CD4-positive, alpha-beta T cell treated with Interleukin-15 for 1 hour (primary cell): ENCODE measurements around the gene CENPO.
"Not testable (repeated sequence)": the region's sequence is repeated elsewhere in the genome, so short reads cannot be mapped to it uniquely, and the experiment has no call there.

Experiments
- DNase-seq: peaks from one replicate; pipeline ENCODE4 v3.0.0-alpha.2; 2020

Gene CENPO

DNA sequence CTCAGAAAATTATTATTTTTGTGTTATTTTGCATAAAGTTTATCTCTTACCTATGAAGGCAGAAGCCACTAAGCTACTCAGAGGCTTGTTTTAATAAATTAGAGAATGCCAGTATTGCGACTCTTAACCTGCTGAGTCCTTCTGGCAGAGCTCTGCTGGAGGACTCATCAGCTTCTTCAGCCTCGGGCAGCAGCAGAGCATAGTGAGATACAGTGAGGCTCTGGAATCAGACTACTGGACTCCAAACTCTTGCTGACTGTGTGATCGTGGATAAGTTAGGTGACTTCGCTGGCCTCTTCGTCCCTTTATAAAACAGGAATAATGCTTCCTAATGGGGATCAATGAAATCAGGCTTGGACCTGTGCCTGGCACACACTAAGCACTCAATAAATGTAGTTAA lies 1.8 kb upstream of the CENPO start:
- no peak for DNase-seq

DNA sequence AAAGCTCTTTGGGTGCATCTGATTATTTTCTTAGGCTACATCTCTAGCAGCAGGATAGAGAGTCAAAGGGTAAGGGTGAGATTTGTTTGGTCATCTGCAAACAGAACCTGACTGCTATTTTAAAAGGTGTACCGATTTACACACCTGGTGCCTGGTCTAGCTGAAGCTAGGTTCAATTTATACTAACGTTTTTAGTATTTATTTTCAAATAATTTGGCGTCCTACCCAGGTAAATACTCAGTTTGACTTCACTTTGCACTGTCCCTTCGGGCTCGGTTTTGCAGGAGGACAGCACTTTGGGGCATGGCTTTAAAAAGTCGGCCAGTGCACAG lies 717 bp upstream of the CENPO start:
- DNase-seq: no peak

DNA sequence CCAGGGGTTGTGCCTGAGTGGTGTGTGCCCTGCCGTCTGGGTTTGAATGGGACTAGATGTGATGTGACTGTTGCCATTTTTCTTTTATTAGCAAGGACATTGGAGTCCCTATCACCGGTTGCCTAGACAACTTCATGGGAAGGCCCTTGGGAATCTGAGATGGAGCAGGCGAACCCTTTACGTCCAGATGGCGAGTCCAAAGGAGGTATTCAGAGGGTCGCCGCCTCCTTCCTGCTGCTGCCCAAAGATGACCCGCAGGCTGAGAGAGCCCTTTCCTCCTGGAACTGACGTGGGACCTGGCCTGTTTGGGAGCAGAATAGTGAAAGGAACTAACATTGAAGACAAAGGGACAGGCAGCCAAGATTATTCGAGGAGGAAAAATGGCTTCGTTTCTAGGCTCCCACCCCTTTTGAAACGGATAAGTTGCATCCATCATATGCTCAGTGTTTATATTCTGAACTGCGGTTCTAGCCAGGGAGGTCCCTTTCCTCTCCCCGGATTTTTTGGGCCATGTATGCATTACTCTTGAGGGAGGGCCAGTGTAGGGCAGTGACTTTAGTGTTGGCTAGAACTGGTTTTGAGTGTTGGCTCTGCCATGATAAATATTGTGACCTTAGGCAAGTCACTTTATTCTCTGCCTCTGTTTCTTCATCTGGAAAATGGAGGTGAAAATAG lies 673 bp downstream of the CENPO start:
- no peak for DNase-seq

- no peak for DNase-seq
Measured at GRCh38 chr2:24797644-24798043, 4.4 kb downstream of the CENPO start.

DNA sequence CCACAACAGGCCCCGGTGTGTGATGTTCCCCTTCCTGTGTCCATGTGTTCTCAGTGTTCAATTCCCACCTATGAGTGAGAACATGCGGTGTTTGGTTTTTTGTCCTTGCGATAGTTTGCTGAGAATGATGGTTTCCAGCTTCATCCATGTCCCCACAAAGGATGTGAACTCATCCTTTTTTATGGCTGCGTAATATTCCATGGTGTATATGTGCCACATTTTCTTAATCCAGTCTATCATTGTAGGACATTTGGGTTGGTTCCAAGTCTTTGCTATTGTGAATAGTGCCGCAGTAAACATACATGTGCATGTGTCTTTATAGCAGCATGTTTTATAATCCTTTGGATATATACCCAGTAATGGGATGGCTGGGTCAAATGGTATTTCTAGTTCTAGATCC lies 7.3 kb downstream of the CENPO start:
- not testable (repeated sequence) for DNase-seq

DNA sequence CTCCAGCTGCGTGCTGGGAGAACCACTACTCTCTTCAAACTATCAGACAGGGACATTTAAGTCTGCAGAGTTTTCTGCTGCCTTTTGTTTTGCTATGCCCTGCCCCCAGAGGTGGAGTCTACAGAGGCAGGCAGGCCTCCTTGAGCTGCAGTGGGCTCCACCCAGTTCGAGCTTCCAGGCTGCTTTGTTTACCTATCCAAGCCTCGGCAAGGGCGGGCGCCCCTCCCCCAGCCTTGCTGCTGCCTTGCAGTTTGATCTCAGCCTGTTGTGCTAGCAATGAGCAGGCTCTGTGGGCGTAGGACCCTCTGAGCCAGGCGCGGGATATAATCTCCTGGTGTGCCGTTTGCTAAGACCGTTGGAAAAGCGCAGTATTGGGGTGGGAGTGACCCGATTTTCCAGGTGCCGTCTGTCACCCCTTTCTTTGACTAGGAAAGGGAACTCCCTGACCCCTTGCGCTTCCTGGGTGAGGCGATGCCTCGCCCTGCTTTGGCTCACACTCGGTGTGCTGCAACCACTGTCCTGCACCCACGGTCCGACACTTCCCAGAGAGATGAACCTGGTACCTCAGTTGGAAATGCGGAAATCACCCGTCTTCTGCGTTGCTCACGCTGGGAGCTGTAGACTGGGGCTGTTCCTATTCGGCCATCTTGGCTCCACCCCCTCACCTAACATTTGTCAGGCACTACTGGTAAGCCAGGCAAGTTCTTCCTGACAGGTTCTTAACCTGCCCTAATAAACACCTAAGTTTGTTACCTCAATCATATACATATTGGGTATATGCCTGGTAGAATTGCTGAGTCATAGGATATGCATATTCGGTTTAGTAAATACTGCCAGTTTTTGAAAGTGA lies 12.8 kb downstream of the CENPO start:
- not testable (repeated sequence) for DNase-seq

DNA sequence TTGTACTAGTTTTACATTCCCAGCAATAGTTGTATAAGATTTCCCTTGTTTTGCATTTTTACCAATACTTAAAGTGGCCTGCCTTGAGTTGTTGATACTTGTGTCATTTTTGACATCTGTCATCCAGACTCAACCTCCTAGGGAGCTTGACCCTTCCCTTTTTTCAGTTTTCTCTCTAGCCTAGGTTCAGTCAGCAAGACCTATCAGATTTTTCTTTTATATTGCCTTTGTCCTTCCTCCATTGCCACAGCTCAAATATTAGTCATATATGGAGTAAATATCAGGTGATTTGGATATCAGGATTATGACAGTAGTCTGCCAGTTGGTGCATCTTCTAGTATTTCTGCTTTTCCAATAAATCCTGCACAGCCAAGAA lies 13.4 kb downstream of the CENPO start:
- DNase-seq: no peak

DNA sequence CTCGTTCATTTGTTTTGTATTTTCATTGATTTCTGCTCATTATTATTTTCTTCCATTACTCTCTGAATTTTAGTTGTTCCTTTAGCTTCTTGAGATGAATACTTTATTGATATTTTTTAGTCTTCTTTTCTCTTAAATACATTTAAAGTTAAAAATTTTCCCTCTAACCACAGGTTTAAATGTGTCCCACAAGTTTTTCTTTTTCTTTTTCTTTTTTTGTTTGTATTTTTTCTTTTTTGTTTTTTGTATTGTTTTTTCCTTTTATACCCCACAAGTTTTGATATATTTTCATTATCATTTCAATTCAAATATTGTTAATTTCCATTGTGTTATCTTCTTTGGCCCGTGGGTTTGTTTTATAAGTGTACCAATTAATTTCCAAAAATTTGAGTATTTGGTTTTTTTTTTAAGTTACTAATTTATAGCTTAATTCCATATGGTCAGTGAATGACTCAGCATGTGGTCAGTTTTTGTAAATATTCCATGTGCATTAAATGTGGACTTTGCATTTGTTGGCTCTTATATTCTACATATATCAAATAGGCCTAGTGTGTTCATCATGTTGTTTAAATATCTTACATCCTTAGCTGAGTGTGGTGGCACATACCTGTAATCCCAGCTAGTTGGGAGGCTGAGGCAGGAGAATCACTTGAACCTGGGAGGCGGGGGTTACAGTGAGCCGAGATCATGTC lies 16.2 kb downstream of the CENPO start:
- no peak for DNase-seq

GRCh38 chr2:24813691-24814137 lies 20.5 kb downstream of the CENPO start:
- no peak for DNase-seq

- no peak for DNase-seq
Measured at GRCh38 chr2:24814516-24814915, 21.3 kb downstream of the CENPO start.

- no peak for DNase-seq
Measured at GRCh38 chr2:24815171-24815570, 21.9 kb downstream of the CENPO start.

- no peak for DNase-seq
Measured at GRCh38 chr2:24816404-24816803, 23.2 kb downstream of the CENPO start.

GRCh38 chr2:24816884-24817283 lies 23.7 kb downstream of the CENPO start:
- no peak for DNase-seq

DNA sequence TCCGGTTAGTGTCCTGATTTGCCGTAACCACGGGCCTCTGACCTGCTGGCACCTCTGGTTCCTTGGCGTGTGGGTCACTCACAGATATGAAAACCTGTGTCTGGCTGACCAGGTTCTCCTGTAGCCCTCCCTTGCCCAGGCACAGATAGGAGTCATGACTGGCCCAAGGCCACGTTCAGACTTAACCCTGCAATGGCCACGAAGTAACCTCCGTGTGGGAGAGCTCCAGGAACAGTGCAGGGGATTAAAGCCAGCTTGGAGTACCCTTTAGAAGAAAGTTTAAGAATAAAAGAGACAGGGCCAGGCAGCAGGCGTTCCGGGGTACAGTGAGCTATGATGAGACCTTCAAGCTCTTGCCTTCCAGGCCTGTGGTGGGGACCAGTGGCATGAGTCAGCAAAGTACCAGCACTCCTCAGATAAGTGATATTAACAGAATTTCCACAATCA lies 25.5 kb downstream of the CENPO start:
- no peak for DNase-seq

DNA sequence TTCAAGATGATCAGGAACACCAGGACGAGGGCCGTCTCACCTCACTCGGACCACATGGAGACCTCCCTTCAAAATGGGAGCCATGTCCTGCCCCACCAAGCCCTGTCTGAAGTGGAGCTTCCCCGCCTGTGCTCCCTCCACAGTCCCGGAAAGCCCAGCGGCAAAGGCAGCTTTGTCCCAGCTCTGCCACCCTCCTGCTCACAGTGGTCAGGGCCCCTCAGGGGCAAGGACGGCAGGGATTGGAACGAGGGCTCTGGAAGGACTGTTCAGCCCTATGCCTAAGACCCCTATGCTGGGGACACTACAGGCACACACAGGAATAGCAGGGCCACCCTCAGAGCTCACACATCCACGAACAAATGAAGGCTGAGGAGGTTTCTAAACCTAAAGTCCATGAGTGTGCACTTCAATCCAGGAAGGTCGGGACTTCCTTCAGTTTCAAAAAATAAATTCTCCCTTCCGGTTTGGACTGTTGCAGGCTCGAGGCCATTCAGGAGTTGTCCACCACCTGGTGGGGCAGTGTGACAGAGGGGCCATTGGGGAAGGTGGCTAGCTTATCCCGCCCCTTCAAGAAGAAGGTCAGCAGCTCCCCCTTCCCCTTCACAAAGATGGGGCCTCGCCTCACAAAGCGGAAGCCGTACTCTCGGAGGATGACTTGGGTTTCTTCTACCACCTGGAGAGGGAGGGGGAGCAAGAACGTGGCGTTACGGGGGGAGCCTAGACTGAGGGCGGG lies 26.4 kb downstream of the CENPO start:
- DNase-seq: no peak

DNA sequence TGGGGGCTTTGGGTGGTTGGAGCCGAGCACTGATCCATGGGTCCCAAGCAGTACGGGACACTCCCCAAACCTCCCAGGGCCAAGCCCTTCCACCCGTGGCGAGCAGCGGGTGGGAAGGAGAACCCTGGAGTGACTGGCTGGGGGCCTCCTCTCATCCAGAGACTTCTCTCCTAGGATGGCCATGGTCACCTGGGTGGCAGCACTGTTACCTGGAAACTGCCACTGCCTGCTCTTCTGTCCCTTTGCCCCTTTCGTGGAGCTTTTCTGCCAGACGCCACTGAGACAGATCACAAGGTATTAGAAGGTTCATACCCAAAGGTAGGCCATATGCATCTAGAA lies 26.9 kb downstream of the CENPO start:
- no peak for DNase-seq

GRCh38 chr2:24820598-24821432 lies 27.6 kb downstream of the CENPO start:
- no peak for DNase-seq

- DNase-seq: no peak
Measured at GRCh38 chr2:24821433-24821891, 28.2 kb downstream of the CENPO start.

GRCh38 chr2:24822049-24822706 lies 29.0 kb downstream of the CENPO start:
- DNase-seq: no peak

- no peak for DNase-seq
Measured at GRCh38 chr2:24824071-24824588, 30.9 kb downstream of the CENPO start.
